ENCODE results near the gene CCDC8.

CCDC8 gene

GRCh38 chr19:46366620-46367292 is 46.6 kb downstream of the CCDC8 start:
- Histone ChIP-seq H3K14ac (ENCODE audit: low read length) (no peak overlapping the region), H3K27me3 (ENCODE audit: insufficient read depth, low read length) (no peaks in the 10 kb centered on the region), H2AFZ (ENCODE audit: insufficient read depth, low read length, poor library complexity) (no peak overlapping the region), H4K12ac (ENCODE audit: low read depth, low read length) (no peak overlapping the region), H3K4me1 (ENCODE audit: control insufficient read depth in 1 of 2, insufficient read depth in 2 of 2, low read length in 2 of 2) (peaks cover 11 to 14% of the 10 kb centered on the region in 2 experiments), H3K4me3 (ENCODE audit: low read depth, low read length) (no peak overlapping the region), H3K36me3 (ENCODE audit: control insufficient read depth in 1 of 2, insufficient read depth in 2 of 2, low read length in 2 of 2) (peaks cover 9 to 22% of the 10 kb centered on the region in 2 experiments), H3K4ac (ENCODE audit: low read depth, low read length) (no peak overlapping the region), H3K27ac (ENCODE audit: low read depth, low read length) (no peak overlapping the region), H3K23ac (ENCODE audit: low read length) (no peak overlapping the region), H3K9me3 (ENCODE audit: insufficient read depth, low read depth, low read length) (peaks cover 2% of the 10 kb centered on the region), H3K79me1 (ENCODE audit: low read length) (peaks cover 2% of the 10 kb centered on the region), H3K18ac (ENCODE audit: low read length) (no peak overlapping the region), H2AK5ac (ENCODE audit: low read length) (no peak overlapping the region), H3K9ac (ENCODE audit: low read length) (no peak overlapping the region), H4K8ac (ENCODE audit: low read depth, low read length) (no peak overlapping the region), H3K79me2 (ENCODE audit: control insufficient read depth, insufficient read depth, low read length, poor library complexity) (peaks cover 1% of the 10 kb centered on the region), H4K91ac (ENCODE audit: low read depth, low read length) (no peak overlapping the region), H3K4me2 (ENCODE audit: low read length) (no peak overlapping the region), H2BK12ac (ENCODE audit: low read length) (no peak overlapping the region), H2BK120ac (ENCODE audit: insufficient read depth, low read length, poor library complexity) (no peak overlapping the region), H2BK5ac (ENCODE audit: low read depth, low read length, poor library complexity) (no peak overlapping the region)
- no peak for DNase-seq
- WGBS (ENCODE audit: extremely low coverage, insufficient coverage, insufficient read length): no CpG with 5 or more reads among the region's 9 CpGs

- H3K18ac ChIP-seq (ENCODE audit: low read length): no peak overlapping the region
- H3K27me3 ChIP-seq (ENCODE audit: insufficient read depth, low read length): no peaks in the 10 kb centered on the region
- no peak overlapping the region for H3K4me2 ChIP-seq (ENCODE audit: low read length)
- no peak overlapping the region for H2BK120ac ChIP-seq (ENCODE audit: insufficient read depth, low read length, poor library complexity)
- no peak overlapping the region for H3K14ac ChIP-seq (ENCODE audit: low read length)
- no peak overlapping the region for H3K23ac ChIP-seq (ENCODE audit: low read length)
- no peak overlapping the region for H3K9ac ChIP-seq (ENCODE audit: low read length)
- H3K4me1 ChIP-seq (ENCODE audit: control insufficient read depth in 1 of 2, insufficient read depth in 2 of 2, low read length in 2 of 2): peaks cover 3 to 4% of the 10 kb centered on the region in 2 experiments
- peaks cover 1% of the 10 kb centered on the region for H3K79me2 ChIP-seq (ENCODE audit: control insufficient read depth, insufficient read depth, low read length, poor library complexity)
- no peak overlapping the region for H2AK5ac ChIP-seq (ENCODE audit: low read length)
- H3K4me3 ChIP-seq (ENCODE audit: low read depth, low read length): no peak overlapping the region
- no peak overlapping the region for H2BK12ac ChIP-seq (ENCODE audit: low read length)
- no peak overlapping the region for H2BK5ac ChIP-seq (ENCODE audit: low read depth, low read length, poor library complexity)
- H2AFZ ChIP-seq (ENCODE audit: insufficient read depth, low read length, poor library complexity): no peak overlapping the region
- WGBS (ENCODE audit: extremely low coverage, insufficient coverage, insufficient read length): no CpG with 5 or more reads among the region's 4 CpGs
- H3K9me3 ChIP-seq (ENCODE audit: insufficient read depth, low read depth, low read length): peaks cover 2% of the 10 kb centered on the region
- DNase-seq: peak; percentile 91 to 96
- no peak overlapping the region for H3K27ac ChIP-seq (ENCODE audit: low read depth, low read length)
- H3K79me1 ChIP-seq (ENCODE audit: low read length): peaks cover 2% of the 10 kb centered on the region
- no peak overlapping the region for H4K8ac ChIP-seq (ENCODE audit: low read depth, low read length)
- no peak overlapping the region for H4K91ac ChIP-seq (ENCODE audit: low read depth, low read length)
- no peak overlapping the region for H3K4ac ChIP-seq (ENCODE audit: low read depth, low read length)
- H3K36me3 ChIP-seq (ENCODE audit: control insufficient read depth in 1 of 2, insufficient read depth in 2 of 2, low read length in 2 of 2): peaks cover 9 to 22% of the 10 kb centered on the region in 2 experiments
- H4K12ac ChIP-seq (ENCODE audit: low read depth, low read length): no peak overlapping the region
Measured at GRCh38 chr19:46365561-46365960, 47.8 kb downstream of the CCDC8 start.

- no peak overlapping the region for H4K8ac ChIP-seq (ENCODE audit: low read depth, low read length)
- no peaks in the 10 kb centered on the region for H3K4me1 ChIP-seq (ENCODE audit: control insufficient read depth in 1 of 2, insufficient read depth in 2 of 2, low read length in 2 of 2)
- no peak overlapping the region for H2BK5ac ChIP-seq (ENCODE audit: low read depth, low read length, poor library complexity)
- H2AK5ac ChIP-seq (ENCODE audit: low read length): no peak overlapping the region
- H3K9me3 ChIP-seq (ENCODE audit: insufficient read depth, low read depth, low read length): peaks cover 2% of the 10 kb centered on the region
- no peak overlapping the region for H3K4ac ChIP-seq (ENCODE audit: low read depth, low read length)
- no peak overlapping the region for H3K4me3 ChIP-seq (ENCODE audit: low read depth, low read length)
- H3K18ac ChIP-seq (ENCODE audit: low read length): no peak overlapping the region
- no peak overlapping the region for H2BK120ac ChIP-seq (ENCODE audit: insufficient read depth, low read length, poor library complexity)
- no peaks in the 10 kb centered on the region for H3K79me2 ChIP-seq (ENCODE audit: control insufficient read depth, insufficient read depth, low read length, poor library complexity)
- no peak overlapping the region for H3K27ac ChIP-seq (ENCODE audit: low read depth, low read length)
- H2BK12ac ChIP-seq (ENCODE audit: low read length): no peak overlapping the region
- H3K4me2 ChIP-seq (ENCODE audit: low read length): no peak overlapping the region
- no peak overlapping the region for H4K91ac ChIP-seq (ENCODE audit: low read depth, low read length)
- peaks cover 9 to 22% of the 10 kb centered on the region in 2 experiments for H3K36me3 ChIP-seq (ENCODE audit: control insufficient read depth in 1 of 2, insufficient read depth in 2 of 2, low read length in 2 of 2)
- H4K12ac ChIP-seq (ENCODE audit: low read depth, low read length): no peak overlapping the region
- no peak for DNase-seq
- no peaks in the 10 kb centered on the region for H3K27me3 ChIP-seq (ENCODE audit: insufficient read depth, low read length)
- no peak overlapping the region for H3K9ac ChIP-seq (ENCODE audit: low read length)
- no peak overlapping the region for H2AFZ ChIP-seq (ENCODE audit: insufficient read depth, low read length, poor library complexity)
- H3K23ac ChIP-seq (ENCODE audit: low read length): no peak overlapping the region
- H3K79me1 ChIP-seq (ENCODE audit: low read length): no peaks in the 10 kb centered on the region
- no CpG with 5 or more reads among the region's 2 CpGs for WGBS (ENCODE audit: extremely low coverage, insufficient coverage, insufficient read length)
- no peak overlapping the region for H3K14ac ChIP-seq (ENCODE audit: low read length)
Measured at GRCh38 chr19:46364359-46364758, 49.0 kb downstream of the CCDC8 start.

GRCh38 chr19:46361915-46362314 is 51.4 kb downstream of the CCDC8 start:
- H4K8ac ChIP-seq (ENCODE audit: low read depth, low read length): no peak overlapping the region
- no peak overlapping the region for H4K91ac ChIP-seq (ENCODE audit: low read depth, low read length)
- H2BK12ac ChIP-seq (ENCODE audit: low read length): no peak overlapping the region
- H3K23ac ChIP-seq (ENCODE audit: low read length): no peak overlapping the region
- H2AK5ac ChIP-seq (ENCODE audit: low read length): no peak overlapping the region
- WGBS (ENCODE audit: extremely low coverage, insufficient coverage, insufficient read length): no CpG with 5 or more reads among the region's 2 CpGs
- H2BK120ac ChIP-seq (ENCODE audit: insufficient read depth, low read length, poor library complexity): no peak overlapping the region
- peaks cover 3 to 8% of the 10 kb centered on the region in 2 experiments for H3K4me1 ChIP-seq (ENCODE audit: control insufficient read depth in 1 of 2, insufficient read depth in 2 of 2, low read length in 2 of 2)
- H2BK5ac ChIP-seq (ENCODE audit: low read depth, low read length, poor library complexity): no peak overlapping the region
- H3K14ac ChIP-seq (ENCODE audit: low read length): no peak overlapping the region
- H3K4ac ChIP-seq (ENCODE audit: low read depth, low read length): no peak overlapping the region
- H3K27ac ChIP-seq (ENCODE audit: low read depth, low read length): no peak overlapping the region
- peaks cover 1% of the 10 kb centered on the region for H3K79me1 ChIP-seq (ENCODE audit: low read length)
- H3K79me2 ChIP-seq (ENCODE audit: control insufficient read depth, insufficient read depth, low read length, poor library complexity): no peaks in the 10 kb centered on the region
- H3K36me3 ChIP-seq (ENCODE audit: control insufficient read depth in 1 of 2, insufficient read depth in 2 of 2, low read length in 2 of 2): peaks cover 13% of the 10 kb centered on the region in 2 experiments
- H3K4me2 ChIP-seq (ENCODE audit: low read length): no peak overlapping the region
- H3K4me3 ChIP-seq (ENCODE audit: low read depth, low read length): no peak overlapping the region
- H4K12ac ChIP-seq (ENCODE audit: low read depth, low read length): no peak overlapping the region
- H2AFZ ChIP-seq (ENCODE audit: insufficient read depth, low read length, poor library complexity): no peak overlapping the region
- DNase-seq: no peak
- no peaks in the 10 kb centered on the region for H3K27me3 ChIP-seq (ENCODE audit: insufficient read depth, low read length)
- no peak overlapping the region for H3K9ac ChIP-seq (ENCODE audit: low read length)
- no peak overlapping the region for H3K18ac ChIP-seq (ENCODE audit: low read length)
- no peaks in the 10 kb centered on the region for H3K9me3 ChIP-seq (ENCODE audit: insufficient read depth, low read depth, low read length)

All from trophoblast cell (in vitro differentiated cells and primary cell).